ENCODE measurements around the gene NUDCD3. TPM values are rescaled to one million over a fixed set of nuclear protein-coding genes. Genes with fewer than 3 reads are reported as not detected.

NUDCD3 gene
- total RNA-seq, 1 donor from 2014 or later = 107 TPM

- intact Hi-C loops (cut with micrococcal nuclease) = no loop called here
- no peak for TF ChIP-seq CTCF (IDR thresholded peaks at IDR 0.05; ENCODE audit: borderline replicate concordance)
Measured at GRCh38 chr7:44537442-44537841, 47.0 kb upstream of the NUDCD3 start.

GRCh38 chr7:44536090-44536489 lies 45.6 kb upstream of the NUDCD3 start:
- no peaks in the 10 kb centered on the region for H3K27me3 ChIP-seq (ENCODE audit: low read depth)
- H3K27ac ChIP-seq (replicated peaks) = no peak overlapping the region
- H3K4me3 ChIP-seq = no peak overlapping the region
- TF ChIP-seq CTCF (IDR thresholded peaks at IDR 0.05; ENCODE audit: borderline replicate concordance) = no peak
- DNase-seq = no peak
- intact Hi-C loops (cut with micrococcal nuclease) = no loop called here
- no peaks in the 10 kb centered on the region for H3K4me1 ChIP-seq
- no peaks in the 10 kb centered on the region for H3K9me3 ChIP-seq (replicated peaks)
- H3K36me3 ChIP-seq = no peaks in the 10 kb centered on the region

More at GRCh38 chr7:44537442-44537841, 47.0 kb upstream of the NUDCD3 start:
- no peaks in the 10 kb centered on the region for H3K4me1 ChIP-seq
- no peak overlapping the region for H3K27ac ChIP-seq (replicated peaks)
- H3K36me3 ChIP-seq = no peaks in the 10 kb centered on the region
- DNase-seq = no peak
- no peak overlapping the region for H3K4me3 ChIP-seq
- no peaks in the 10 kb centered on the region for H3K27me3 ChIP-seq (ENCODE audit: low read depth)
- H3K9me3 ChIP-seq (replicated peaks) = no peaks in the 10 kb centered on the region

- no peak for TF ChIP-seq CTCF (IDR thresholded peaks at IDR 0.05; ENCODE audit: borderline replicate concordance)
- Histone ChIP-seq H3K4me1 (no peaks in the 10 kb centered on the region), H3K4me3 (no peak overlapping the region), H3K9me3 (replicated peaks) (no peaks in the 10 kb centered on the region), H3K27me3 (ENCODE audit: low read depth) (no peaks in the 10 kb centered on the region), H3K27ac (replicated peaks) (no peak overlapping the region), H3K36me3 (no peaks in the 10 kb centered on the region)
- intact Hi-C loops (cut with micrococcal nuclease) = no loop called here
- DNase-seq = no peak
Measured at GRCh38 chr7:44535348-44536064, 45.0 kb upstream of the NUDCD3 start.

GRCh38 chr7:44534501-44534900 lies 44.0 kb upstream of the NUDCD3 start:
- Histone ChIP-seq H3K36me3 (no peaks in the 10 kb centered on the region), H3K4me3 (no peak overlapping the region), H3K27ac (replicated peaks) (no peak overlapping the region), H3K27me3 (ENCODE audit: low read depth) (no peaks in the 10 kb centered on the region), H3K4me1 (no peaks in the 10 kb centered on the region), H3K9me3 (replicated peaks) (no peaks in the 10 kb centered on the region)
- DNase-seq = no peak
- intact Hi-C loops (cut with micrococcal nuclease) = no loop called here
- TF ChIP-seq CTCF (IDR thresholded peaks at IDR 0.05; ENCODE audit: borderline replicate concordance) = peak; percentile 63

GRCh38 chr7:44534087-44534486 lies 43.6 kb upstream of the NUDCD3 start:
- TF ChIP-seq CTCF (IDR thresholded peaks at IDR 0.05; ENCODE audit: borderline replicate concordance) = no peak
- Histone ChIP-seq H3K9me3 (replicated peaks) (no peaks in the 10 kb centered on the region), H3K36me3 (no peaks in the 10 kb centered on the region), H3K4me1 (no peaks in the 10 kb centered on the region), H3K27ac (replicated peaks) (no peak overlapping the region), H3K4me3 (no peak overlapping the region), H3K27me3 (ENCODE audit: low read depth) (no peaks in the 10 kb centered on the region)
- no peak for DNase-seq
- intact Hi-C loops (cut with micrococcal nuclease) = no loop called here

Measured in left ventricle myocardium inferior (tissue), 1 donor.